Measurements from ENCODE around the gene ARHGAP24. TPM values are rescaled to one million over a fixed set of nuclear protein-coding genes. Genes with fewer than 3 reads are reported as not detected.

ARHGAP24 gene
- total and polyA plus RNA-seq, 2 donors (not counting 1 experiment from before 2014, with no cell fraction given), result 48.4 to 141 TPM

DNA sequence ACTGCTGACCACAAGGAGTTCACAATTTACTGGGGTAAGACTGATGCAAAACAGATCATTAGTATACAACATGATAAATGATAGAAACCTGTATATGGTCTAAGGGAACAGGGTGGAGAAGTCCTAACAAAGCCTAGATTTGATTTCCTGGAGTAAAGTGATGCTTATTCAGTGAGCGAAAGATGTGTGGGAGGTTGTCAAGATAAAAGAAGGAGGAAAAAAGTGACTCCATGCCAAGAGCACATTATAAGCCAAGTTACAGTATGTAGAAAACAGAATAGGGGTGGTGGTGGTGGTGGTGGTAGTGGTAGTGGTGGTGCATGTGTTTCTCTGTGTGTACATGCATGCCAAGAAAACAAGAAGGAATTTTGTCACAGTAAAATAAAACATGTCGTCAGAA is 559.7 kb downstream of the ARHGAP24 start:
- Histone ChIP-seq H3K4me1 (ENCODE audit: control insufficient read depth in 2 of 2, insufficient read depth in 2 of 2, low read length in 2 of 2) (no peaks in the 10 kb centered on the region), H3K4me3 (ENCODE audit: control extremely low read depth in 1 of 5, extremely low read depth in 1 of 5, insufficient read depth in 1 of 5, low read depth in 2 of 5, low read length in 4 of 5) (no peak overlapping the region), H3K27ac (ENCODE audit: low read length in 2 of 2) (no peak overlapping the region), H3K9me3 (ENCODE audit: control extremely low read depth in 1 of 3, control insufficient read depth in 2 of 3, insufficient read depth in 1 of 3, low read length in 2 of 3) (no peaks in the 10 kb centered on the region), H3K36me3 (replicated peaks in 1 of 2; ENCODE audit: control extremely low read depth in 1 of 2, control insufficient read depth in 1 of 2, extremely low read depth in 1 of 2, insufficient read depth in 2 of 2, low read length in 1 of 2) (no peaks in the 10 kb centered on the region), H3K79me2 (ENCODE audit: control insufficient read depth, insufficient read depth, low read length) (no peaks in the 10 kb centered on the region), H4K20me1 (ENCODE audit: control insufficient read depth, insufficient read depth, low read length, poor library complexity, severe bottlenecking) (no peaks in the 10 kb centered on the region), H3K4me2 (replicated peaks; ENCODE audit: low read depth, low read length, poor library complexity, severe bottlenecking) (no peak overlapping the region), H3K27me3 (replicated peaks in 1 of 4; ENCODE audit: control extremely low read depth in 1 of 4, control insufficient read depth in 3 of 4, insufficient read depth in 4 of 4, low read length in 3 of 4) (peaks cover 0 to 15% (median 3%) of the 10 kb centered on the region in 4 experiments), H3K9ac (ENCODE audit: low read length) (no peak overlapping the region), H2AFZ (ENCODE audit: insufficient read depth, low read depth, low read length, poor library complexity, severe bottlenecking) (no peak overlapping the region)
- Mint-ChIP-seq H3K27ac (no peak overlapping the region), H3K9me3 (ENCODE audit: insufficient read depth) (no peaks in the 10 kb centered on the region), H3K27me3 (peaks cover 31% of the 10 kb centered on the region), H3K4me1 (no peaks in the 10 kb centered on the region), H3K4me3 (no peak overlapping the region)
- TF ChIP-seq EZH2 (IDR thresholded peaks at IDR 0.05; ENCODE audit: borderline replicate concordance, insufficient read depth, low read depth, low read length, poor library complexity, severe bottlenecking) (no peak), CTCF (IDR thresholded peaks at IDR 0.05) (no peak)
- DNase-seq (no peak), ATAC-seq (ENCODE audit: low read depth) (no peak)
- 100% methylated on average over 1 of the region's 2 CpGs for WGBS (ENCODE audit: insufficient coverage)
- intact Hi-C loops (cut with micrococcal nuclease), result no loop called here
- POLR2A ChIA-PET, result no interaction called here
- CTCF ChIA-PET, result interaction anchor here (1.1 kb wide), 1 partner anchor 950 kb away, joined by 4 read pairs; no protein-coding TSS in a partner anchor

- H3K4me1 ChIP-seq (ENCODE audit: control insufficient read depth in 2 of 2, insufficient read depth in 2 of 2, low read length in 2 of 2), result no peaks in the 10 kb centered on the region
- DNase-seq (no peak), ATAC-seq (ENCODE audit: low read depth) (no peak)
- H3K27me3 ChIP-seq (replicated peaks in 1 of 4; ENCODE audit: control extremely low read depth in 1 of 4, control insufficient read depth in 3 of 4, insufficient read depth in 4 of 4, low read length in 3 of 4), result peaks cover 0 to 15% (median 3%) of the 10 kb centered on the region in 4 experiments
- no peaks in the 10 kb centered on the region for H3K36me3 ChIP-seq (replicated peaks in 1 of 2; ENCODE audit: control extremely low read depth in 1 of 2, control insufficient read depth in 1 of 2, extremely low read depth in 1 of 2, insufficient read depth in 2 of 2, low read length in 1 of 2)
- no peak overlapping the region for H2AFZ ChIP-seq (ENCODE audit: insufficient read depth, low read depth, low read length, poor library complexity, severe bottlenecking)
- Mint-ChIP-seq H3K27ac (no peak overlapping the region), H3K9me3 (ENCODE audit: insufficient read depth) (no peaks in the 10 kb centered on the region), H3K27me3 (peaks cover 31% of the 10 kb centered on the region), H3K4me1 (no peaks in the 10 kb centered on the region), H3K4me3 (no peak overlapping the region)
- H3K79me2 ChIP-seq (ENCODE audit: control insufficient read depth, insufficient read depth, low read length), result no peaks in the 10 kb centered on the region
- H3K4me3 ChIP-seq (ENCODE audit: control extremely low read depth in 1 of 5, extremely low read depth in 1 of 5, insufficient read depth in 1 of 5, low read depth in 2 of 5, low read length in 4 of 5), result no peak overlapping the region
- POLR2A ChIA-PET, result no interaction called here
- CTCF ChIA-PET, result interaction anchor here (1.1 to 2.0 kb wide), 2 partner anchors 10 to 951 kb away, joined by 4 to 16 read pairs; no protein-coding TSS in a partner anchor
- no peaks in the 10 kb centered on the region for H4K20me1 ChIP-seq (ENCODE audit: control insufficient read depth, insufficient read depth, low read length, poor library complexity, severe bottlenecking)
- H3K9me3 ChIP-seq (ENCODE audit: control extremely low read depth in 1 of 3, control insufficient read depth in 2 of 3, insufficient read depth in 1 of 3, low read length in 2 of 3), result no peaks in the 10 kb centered on the region
- WGBS (ENCODE audit: insufficient coverage), result 55% methylated on average over 1 of the region's 1 CpG
- no peak overlapping the region for H3K9ac ChIP-seq (ENCODE audit: low read length)
- no peak overlapping the region for H3K4me2 ChIP-seq (replicated peaks; ENCODE audit: low read depth, low read length, poor library complexity, severe bottlenecking)
- TF ChIP-seq CTCF (IDR thresholded peaks at IDR 0.05) (no peak), EZH2 (IDR thresholded peaks at IDR 0.05; ENCODE audit: borderline replicate concordance, insufficient read depth, low read depth, low read length, poor library complexity, severe bottlenecking) (no peak)
- intact Hi-C loops (cut with micrococcal nuclease), result no loop called here
- no peak overlapping the region for H3K27ac ChIP-seq (ENCODE audit: low read length in 2 of 2)
Observed at GRCh38 chr4:86035688-86036087, 560.7 kb downstream of the ARHGAP24 start.
